HepG2 (cell line): ENCODE measurements around the gene GNMT. TPM values are rescaled to one million over a fixed set of nuclear protein-coding genes. Genes with fewer than 3 reads are reported as not detected.

ENCODE experiments used
- ATF7-NPFF ChIP-seq: sonication (generic); formaldehyde crosslinking; IDR thresholded peaks from 2 replicates; pipeline ENCODE4 v1.8.1; 2023; ENCODE audit warnings: mild to moderate bottlenecking, low read depth, missing genetic modification reagents, moderate library complexity
- FOXM1 ChIP-seq: sonication (generic); formaldehyde crosslinking; IDR thresholded peaks from 2 replicates; pipeline ENCODE4 v1.5.0; 2020; ENCODE audit warnings: missing genetic modification reagents
- GFI1 ChIP-seq: sonication (generic); formaldehyde crosslinking; IDR thresholded peaks from 2 replicates; pipeline ENCODE4 v1.5.0; 2020; ENCODE audit warnings: missing genetic modification reagents, mild to moderate bottlenecking, borderline replicate concordance
- HNRNPUL1 ChIP-seq: fragments of 200-400 bp; formaldehyde crosslinking; IDR thresholded peaks from 2 replicates; pipeline ENCODE4 v1.6.1; 2017; ENCODE audit warnings: low read depth, mild to moderate bottlenecking, low read length, moderate library complexity
- NAIF1 ChIP-seq: sonication (generic); formaldehyde crosslinking; IDR thresholded peaks from 2 replicates; pipeline ENCODE4 v1.5.0; 2020; ENCODE audit warnings: mild to moderate bottlenecking, missing genetic modification reagents, borderline replicate concordance
- PCBP1 ChIP-seq: fragments of 200-400 bp; formaldehyde crosslinking; IDR thresholded peaks from 2 replicates; pipeline ENCODE4 v1.6.1; 2017; ENCODE audit warnings: mild to moderate bottlenecking, low read depth, low read length, borderline replicate concordance
- PRMT3 ChIP-seq: sonication (generic); formaldehyde crosslinking; IDR thresholded peaks from 2 replicates; pipeline ENCODE4 v1.8.1; 2022; ENCODE audit warnings: low read depth, mild to moderate bottlenecking, moderate library complexity, missing genetic modification reagents, borderline replicate concordance
- SAFB2 ChIP-seq: sonication (generic); formaldehyde crosslinking; IDR thresholded peaks from 2 replicates; pipeline ENCODE4 v1.5.1; 2020; ENCODE audit warnings: missing genetic modification reagents, low read depth, mild to moderate bottlenecking, borderline replicate concordance
- SMYD3 ChIP-seq: sonication (generic); formaldehyde crosslinking; IDR thresholded peaks from 2 replicates; pipeline ENCODE4 v1.8.1; 2023; ENCODE audit warnings: mild to moderate bottlenecking, missing genetic modification reagents
- TP53 ChIP-seq: sonication (generic); formaldehyde crosslinking; conservative IDR thresholded peaks from 2 replicates; pipeline ENCODE4 v1.4.0; 2020; ENCODE audit warnings: missing genetic modification reagents
- U2AF2 ChIP-seq: fragments of 200-400 bp; formaldehyde crosslinking; IDR thresholded peaks from 2 replicates; pipeline ENCODE4 v1.6.1; 2017; ENCODE audit warnings: low read depth, mild to moderate bottlenecking, low read length
- ZBTB38 ChIP-seq: sonication (generic); formaldehyde crosslinking; IDR thresholded peaks from 2 replicates; pipeline ENCODE4 v1.5.1; 2020; ENCODE audit warnings: mild to moderate bottlenecking, missing genetic modification reagents
- ZNF282 ChIP-seq: fragments of 450-650 bp; IDR thresholded peaks from 2 replicates; pipeline ENCODE4 v1.6.1; 2018; ENCODE audit not compliant: partially characterized antibody
- ZNF317 ChIP-seq: sonication (generic); formaldehyde crosslinking; IDR thresholded peaks from 2 replicates; pipeline ENCODE4 v1.5.0; 2020; ENCODE audit warnings: mild to moderate bottlenecking, missing genetic modification reagents
- ZNF33A ChIP-seq: sonication (generic); formaldehyde crosslinking; IDR thresholded peaks from 2 replicates; pipeline ENCODE4 v1.5.1; 2020; ENCODE audit warnings: missing genetic modification reagents, mild to moderate bottlenecking, moderate library complexity, borderline replicate concordance
- ZNF75D ChIP-seq: sonication (generic); formaldehyde crosslinking; IDR thresholded peaks from 2 replicates; pipeline ENCODE4 v1.8.1; 2023; ENCODE audit warnings: missing genetic modification reagents, mild to moderate bottlenecking, borderline replicate concordance
- ZNF841 ChIP-seq: sonication (generic); formaldehyde crosslinking; IDR thresholded peaks from 2 replicates; pipeline ENCODE4 v1.8.1; 2023; ENCODE audit warnings: missing genetic modification reagents, borderline replicate concordance
- polyA plus RNA-seq, 8 experiments: library from polyadenylated mRNA; depleted of rRNA in 3 of 8; stranded (reverse) in 7 of 8; unstranded in 1 of 8; fragments of >200 nt; fragmentation: Illumina TruSeq in 4 of 8; extraction: Trizol in 4 of 8; gene quantifications; 2 replicates each; pipeline versions ENCODE4 v1.2.1 to v1.2.3, GENCODE V29; 2011 to 2016; ENCODE audit warnings: low read depth in 4 of 8, missing spikeins in 1 of 8, mixed read lengths in 1 of 8; ENCODE audit not compliant: insufficient read depth in 1 of 8
- total RNA-seq, 5 experiments: library from RNA; depleted of rRNA; stranded (reverse); fragments of >200 nt; fragmentation: Illumina TruSeq; extraction: Trizol; gene quantifications; 2 replicates each; pipeline ENCODE4 v1.2.3, GENCODE V29; 2016; ENCODE audit warnings: low read depth in 1 of 5
- TF ChIP-seq, protein P1 (sequence below): sonication (generic); formaldehyde crosslinking; IDR thresholded peaks from 2 replicates; pipeline ENCODE4 v1.4.0; 2020; ENCODE audit warnings: mild to moderate bottlenecking, missing genetic modification reagents
- TF ChIP-seq, protein P2 (sequence below): sonication (generic); formaldehyde crosslinking; IDR thresholded peaks from 2 replicates; pipeline ENCODE4 v1.8.0; 2022; ENCODE audit warnings: missing genetic modification reagents, low read depth, mild to moderate bottlenecking, borderline replicate concordance
- TF ChIP-seq, protein P3 (sequence below): IDR thresholded peaks from 2 replicates; pipeline ENCODE4 v1.6.1; 2016; ENCODE audit warnings: mild to moderate bottlenecking, missing biosample characterization, missing genetic modification reagents

GNMT gene
- total and polyA plus RNA-seq, 2 of the 13 experiments (the other 11 are each of a cell fraction or from before 2014, with no cell fraction given) = 2.8 to 7.0 TPM

DNA sequence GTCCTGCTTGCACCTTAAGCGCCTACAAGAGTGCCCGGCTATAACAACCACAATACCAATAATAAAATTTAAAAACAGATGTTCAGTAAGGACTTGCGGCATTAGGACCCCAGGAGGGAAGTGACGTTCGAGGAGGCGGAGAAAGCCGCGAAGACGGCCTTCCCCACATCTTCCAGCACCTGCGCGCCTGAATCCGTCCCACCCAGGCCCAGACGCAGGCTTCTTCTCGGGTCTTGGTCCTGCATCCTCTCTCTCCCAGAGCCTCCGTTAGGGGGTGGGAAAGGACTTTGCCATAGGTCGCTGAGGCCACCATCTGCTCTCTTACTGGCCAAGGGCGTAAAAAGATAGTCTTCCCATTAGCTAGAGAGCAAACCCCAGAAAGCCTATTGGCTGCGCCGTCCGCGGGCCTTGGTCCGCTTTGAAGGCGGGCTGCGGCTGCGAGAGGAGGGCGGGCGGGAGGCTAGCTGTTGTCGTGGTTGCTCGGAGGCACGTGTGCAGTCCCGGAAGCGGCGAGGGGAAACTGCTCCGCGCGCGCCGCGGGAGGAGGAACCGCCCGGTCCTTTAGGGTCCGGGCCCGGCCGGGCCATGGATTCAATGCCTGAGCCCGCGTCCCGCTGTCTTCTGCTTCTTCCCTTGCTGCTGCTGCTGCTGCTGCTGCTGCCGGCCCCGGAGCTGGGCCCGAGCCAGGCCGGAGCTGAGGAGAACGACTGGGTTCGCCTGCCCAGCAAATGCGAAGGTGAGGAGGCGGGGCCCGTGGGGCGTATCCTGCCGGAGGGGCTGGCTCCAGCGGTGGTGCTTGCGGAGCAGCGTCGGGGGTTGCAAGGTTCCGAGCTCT is 31.4 kb upstream of the GNMT start, which contains the start of gene CNPY3 (continued):
- TF ChIP-seq, protein P1, sequence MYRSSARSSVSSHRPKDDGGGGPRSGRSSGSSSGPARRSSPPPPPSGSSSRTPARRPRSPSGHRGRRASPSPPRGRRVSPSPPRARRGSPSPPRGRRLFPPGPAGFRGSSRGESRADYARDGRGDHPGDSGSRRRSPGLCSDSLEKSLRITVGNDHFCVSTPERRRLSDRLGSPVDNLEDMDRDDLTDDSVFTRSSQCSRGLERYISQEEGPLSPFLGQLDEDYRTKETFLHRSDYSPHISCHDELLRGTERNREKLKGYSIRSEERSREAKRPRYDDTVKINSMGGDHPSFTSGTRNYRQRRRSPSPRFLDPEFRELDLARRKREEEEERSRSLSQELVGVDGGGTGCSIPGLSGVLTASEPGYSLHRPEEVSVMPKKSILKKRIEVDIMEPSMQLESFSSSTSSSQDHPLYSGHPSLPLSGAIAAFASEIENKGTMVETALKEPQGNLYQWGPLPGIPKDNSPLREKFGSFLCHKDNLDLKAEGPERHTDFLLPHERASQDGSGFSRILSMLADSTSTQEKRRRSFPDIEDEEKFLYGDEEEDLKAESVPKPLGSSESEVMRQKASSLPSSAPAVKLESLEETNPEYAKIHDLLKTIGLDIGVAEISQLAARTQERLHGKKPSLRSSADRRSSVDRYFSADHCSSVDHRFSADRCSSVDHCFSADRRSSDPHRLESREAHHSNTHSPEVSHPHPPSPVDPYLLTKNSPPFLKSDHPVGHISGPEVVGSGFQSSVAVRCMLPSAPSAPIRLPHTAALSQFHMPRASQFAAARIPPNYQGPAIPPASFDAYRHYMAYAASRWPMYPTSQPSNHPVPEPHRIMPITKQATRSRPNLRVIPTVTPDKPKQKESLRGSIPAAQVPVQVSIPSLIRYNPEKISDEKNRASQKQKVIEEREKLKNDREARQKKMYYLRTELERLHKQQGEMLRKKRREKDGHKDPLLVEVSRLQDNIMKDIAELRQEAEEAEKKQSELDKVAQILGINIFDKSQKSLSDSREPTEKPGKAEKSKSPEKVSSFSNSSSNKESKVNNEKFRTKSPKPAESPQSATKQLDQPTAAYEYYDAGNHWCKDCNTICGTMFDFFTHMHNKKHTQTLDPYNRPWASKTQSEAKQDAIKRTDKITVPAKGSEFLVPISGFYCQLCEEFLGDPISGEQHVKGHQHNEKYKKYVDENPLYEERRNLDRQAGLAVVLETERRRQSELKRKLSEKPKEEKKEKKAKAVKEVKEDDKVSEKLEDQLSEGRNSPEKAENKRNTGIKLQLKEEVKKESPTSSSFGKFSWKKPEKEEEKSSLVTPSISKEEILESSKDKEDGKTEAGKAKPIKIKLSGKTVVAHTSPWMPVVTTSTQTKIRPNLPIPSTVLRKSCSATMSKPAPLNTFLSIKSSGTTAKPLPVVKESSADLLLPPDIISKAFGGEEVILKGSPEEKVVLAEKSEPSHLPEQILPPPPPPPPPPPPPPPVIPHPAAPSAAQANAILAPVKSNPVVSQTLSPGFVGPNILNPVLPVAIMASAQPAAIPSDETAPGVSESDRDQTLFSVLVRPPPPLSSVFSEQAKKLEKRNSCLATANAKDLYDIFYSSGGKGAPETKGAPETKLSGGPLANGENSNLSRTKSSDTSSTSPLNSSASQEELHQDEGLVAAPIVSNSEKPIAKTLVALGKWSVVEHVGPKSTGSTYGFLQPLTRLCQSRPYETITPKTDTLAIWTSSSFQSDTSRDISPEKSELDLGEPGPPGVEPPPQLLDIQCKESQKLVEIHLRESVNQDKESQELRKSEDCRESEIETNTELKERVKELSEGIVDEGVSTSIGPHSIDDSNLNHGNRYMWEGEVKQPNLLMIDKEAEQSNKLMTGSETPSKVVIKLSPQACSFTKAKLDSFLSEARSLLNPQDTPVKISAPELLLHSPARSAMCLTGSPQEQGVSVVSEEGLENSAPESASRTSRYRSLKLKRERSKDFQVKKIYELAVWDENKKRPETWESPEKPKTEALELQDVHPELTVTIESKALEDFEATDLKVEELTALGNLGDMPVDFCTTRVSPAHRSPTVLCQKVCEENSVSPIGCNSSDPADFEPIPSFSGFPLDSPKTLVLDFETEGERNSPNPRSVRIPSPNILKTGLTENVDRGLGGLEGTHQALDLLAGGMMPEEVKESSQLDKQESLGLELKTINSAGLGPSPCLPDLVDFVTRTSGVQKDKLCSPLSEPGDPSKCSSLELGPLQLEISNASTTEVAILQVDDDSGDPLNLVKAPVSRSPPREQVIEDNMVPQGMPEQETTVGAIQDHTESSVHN = peak; percentile 76; the same call in 1 of the 2 replicates
- no peak; the same call in 1 of the 2 replicates for TF ChIP-seq SAFB2 (CRISPR knock-in tag)
- TF ChIP-seq ZBTB38 (CRISPR knock-in tag) = peak; percentile 96
- no peak for TF ChIP-seq HNRNPUL1
- TF ChIP-seq ATF7-NPFF (CRISPR knock-in tag) = peak; percentile 99
- peak; percentile 94; the same call in 1 of the 2 replicates for TF ChIP-seq ZNF841 (CRISPR knock-in tag)
- peak; percentile 99; the same call in 1 of the 2 replicates for TF ChIP-seq PRMT3 (CRISPR knock-in tag)
- no peak for TF ChIP-seq ZNF282
- TF ChIP-seq, protein P2, sequence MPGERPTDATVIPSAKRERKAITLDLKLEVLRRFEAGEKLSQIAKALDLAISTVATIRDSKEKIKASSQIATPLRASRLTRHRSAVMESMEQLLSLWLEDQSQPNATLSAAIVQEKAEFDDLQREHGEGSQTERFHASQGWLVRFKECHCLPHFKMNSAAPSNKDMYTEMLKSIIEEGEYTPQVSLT (CRISPR knock-in tag) = peak; percentile 95; the same call in 1 of the 2 replicates
- peak; percentile 100 for TF ChIP-seq SMYD3
- TF ChIP-seq, protein P3, sequence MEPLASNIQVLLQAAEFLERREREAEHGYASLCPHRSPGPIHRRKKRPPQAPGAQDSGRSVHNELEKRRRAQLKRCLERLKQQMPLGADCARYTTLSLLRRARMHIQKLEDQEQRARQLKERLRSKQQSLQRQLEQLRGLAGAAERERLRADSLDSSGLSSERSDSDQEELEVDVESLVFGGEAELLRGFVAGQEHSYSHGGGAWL (CRISPR knock-in tag) = peak; percentile 100
- TF ChIP-seq FOXM1 (CRISPR knock-in tag) = peak; percentile 73; the same call in 1 of the 2 replicates
- TF ChIP-seq PCBP1 = 0 out of 2 replicates have a peak, but pooled peaks have one; percentile 87
- peak; percentile 86; the same call in 1 of the 2 replicates for TF ChIP-seq GFI1 (CRISPR knock-in tag)
- 0 out of 2 replicates have a peak, but pooled peaks have one; percentile 54 for TF ChIP-seq TP53 (CRISPR knock-in tag)
- no peak; the same call in 1 of the 2 replicates for TF ChIP-seq ZNF317 (CRISPR knock-in tag)
- peak; percentile 96 for TF ChIP-seq NAIF1
- 0 out of 2 replicates have a peak, but pooled peaks have one; percentile 60 for TF ChIP-seq ZNF33A (CRISPR knock-in tag)
- no peak for TF ChIP-seq U2AF2
- peak; percentile 82; the same call in 1 of the 2 replicates for TF ChIP-seq ZNF75D
